HG02763 (cell line): ENCODE data around the gene YIPF2.
A peak's percentile ranks its signal among the peaks of the same experiment; 100 is the strongest.
"Not testable (repeated sequence)": the region's sequence is repeated elsewhere in the genome, so short reads cannot be mapped to it uniquely, and the experiment has no call there.

Source experiments
- ATAC-seq: cut with Tn5 transposase; IDR thresholded peaks from one replicate; pipeline ENCODE4 v1.9.1; 2021; ENCODE audit warnings: mild to moderate bottlenecking, moderate library complexity; ENCODE audit not compliant: unreplicated experiment

The YIPF2 gene

DNA sequence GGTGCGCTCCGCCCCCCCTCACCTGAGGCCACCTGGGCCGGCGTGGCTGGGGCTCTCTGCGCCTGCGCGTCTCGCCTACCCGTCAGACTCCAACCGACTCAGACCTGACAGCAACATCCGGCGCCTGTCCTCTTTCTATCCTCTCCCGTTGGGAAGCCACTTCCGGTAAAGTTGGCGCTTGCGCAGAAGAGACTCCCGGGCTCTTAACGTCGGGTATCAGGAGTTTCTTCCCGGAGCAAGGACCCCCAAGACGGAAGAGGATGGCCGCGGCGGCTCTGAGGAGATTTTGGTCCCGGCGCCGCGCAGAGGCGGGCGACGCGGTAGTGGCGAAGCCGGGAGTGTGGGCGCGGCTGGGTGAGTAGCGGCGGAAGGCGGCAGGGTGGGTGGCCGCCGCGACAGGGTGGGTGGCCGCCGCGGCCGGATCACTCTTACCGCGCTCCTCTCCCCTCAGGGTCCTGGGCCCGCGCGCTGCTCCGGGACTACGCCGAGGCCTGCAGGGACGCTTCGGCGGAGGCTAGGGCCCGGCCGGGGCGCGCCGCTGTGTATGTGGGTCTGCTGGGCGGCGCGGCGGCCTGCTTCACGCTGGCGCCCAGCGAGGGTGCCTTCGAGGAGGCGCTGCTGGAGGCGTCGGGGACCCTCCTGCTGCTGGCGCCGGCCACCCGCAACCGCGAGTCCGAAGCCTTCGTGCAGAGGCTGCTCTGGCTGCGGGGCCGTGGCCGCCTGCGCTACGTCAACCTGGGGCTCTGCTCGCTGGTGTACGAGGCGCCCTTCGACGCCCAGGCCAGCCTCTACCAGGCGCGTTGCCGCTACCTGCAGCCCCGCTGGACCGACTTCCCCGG, at the start of gene YIPF2, which contains the start of gene TIMM29:
TSS of gene YIPF2 (minus strand) at position 77 of the 839 bp plus-strand sequence. CDS start 229 bp downstream, outside the sequence.
TSS of gene TIMM29 (plus strand) at position 249 of the 839 bp plus-strand sequence. CDS start at position 261, 12 bp downstream.
- peak; percentile 80 for ATAC-seq

DNA sequence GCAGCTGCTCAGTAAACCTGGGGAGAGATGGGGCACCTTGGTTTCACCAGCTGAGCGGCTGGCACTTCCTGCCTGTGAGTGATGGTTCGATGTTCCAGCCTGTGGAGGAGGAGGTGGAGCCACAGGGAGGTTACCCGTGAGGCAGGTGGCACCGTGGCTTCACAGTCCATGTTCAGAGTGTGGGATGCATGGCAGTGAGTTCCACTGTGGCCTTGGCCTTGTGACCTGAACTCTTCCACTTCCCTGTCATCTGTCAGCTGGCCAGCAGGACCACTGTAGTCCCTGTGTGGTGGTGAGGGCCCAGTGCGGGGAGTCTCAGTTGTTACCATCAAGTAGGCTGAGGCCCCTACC, 49.3 kb upstream of the YIPF2 start:
- ATAC-seq: no peak

DNA sequence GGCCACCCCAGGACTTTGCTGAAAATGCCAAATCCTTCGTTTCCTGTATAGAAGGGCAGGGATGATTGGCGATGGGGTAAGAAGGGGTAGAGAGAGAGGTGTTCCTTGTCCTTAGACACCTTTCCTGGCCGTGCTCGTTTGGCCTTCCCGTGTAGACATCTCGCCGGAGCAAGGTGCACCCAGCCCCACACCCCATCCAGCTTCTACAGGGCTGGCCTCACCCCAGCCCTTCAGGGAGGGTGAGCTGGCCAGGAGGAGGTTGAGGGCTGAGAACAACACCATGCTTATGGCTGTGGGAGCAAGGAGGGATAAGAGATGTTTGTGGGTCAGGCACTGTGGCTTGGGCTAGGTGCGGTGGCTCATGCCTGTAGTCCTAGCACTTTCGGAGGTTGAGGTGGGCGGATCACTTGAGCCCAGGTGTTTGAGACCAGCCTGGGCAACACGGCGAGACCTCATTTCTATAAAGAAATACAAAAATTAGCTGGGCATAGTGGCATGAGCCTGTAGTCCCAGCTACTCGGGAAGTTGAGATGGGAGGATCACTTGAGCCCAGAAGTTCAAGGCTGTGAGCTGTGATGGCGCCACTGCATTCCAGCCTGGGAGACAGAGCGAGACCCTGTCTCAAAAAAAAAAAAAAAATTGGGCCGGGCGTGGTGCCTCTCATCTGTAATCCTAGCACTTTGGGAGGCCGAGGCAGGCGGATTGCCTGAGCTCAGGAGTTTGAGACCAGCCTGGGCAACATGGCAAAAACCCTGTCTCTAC, 47.9 kb upstream of the YIPF2 start:
- ATAC-seq: no peak

DNA sequence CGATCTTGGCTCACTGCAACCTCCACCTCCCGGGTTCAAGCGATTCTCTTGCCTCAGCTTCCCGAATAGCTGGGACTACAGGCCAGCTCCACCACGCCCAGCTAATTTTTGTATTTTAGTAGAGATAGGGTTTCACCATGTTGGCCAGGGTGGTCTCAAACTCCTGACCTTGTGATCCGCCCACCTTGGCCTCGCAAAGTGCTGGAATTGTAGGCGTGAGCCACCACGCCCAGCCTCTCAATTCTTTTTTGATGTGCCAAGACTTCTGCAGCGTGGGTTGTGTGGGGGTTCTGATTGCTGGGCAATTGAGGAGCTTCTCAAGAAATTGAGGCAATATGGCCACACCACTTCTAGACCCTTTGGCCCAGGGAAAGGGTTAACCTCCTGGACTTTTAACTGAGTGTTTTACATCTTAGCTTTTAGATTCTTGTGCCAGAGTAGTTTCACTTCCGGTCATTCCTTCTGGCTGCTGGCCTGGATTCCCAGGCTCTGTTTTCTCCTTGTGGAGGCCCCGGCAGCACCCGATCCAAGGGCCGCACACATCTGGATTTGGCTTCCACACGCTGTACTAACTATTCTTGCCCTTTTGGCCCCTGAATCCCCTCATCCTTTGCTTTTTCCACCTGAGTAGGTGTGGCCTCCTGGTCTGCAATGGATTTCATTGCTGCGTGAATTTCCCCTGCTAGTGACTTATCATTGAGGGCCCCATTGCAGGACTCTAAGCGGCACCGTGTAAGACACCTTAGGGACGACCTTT, 47.1 kb upstream of the YIPF2 start:
- no peak for ATAC-seq

DNA sequence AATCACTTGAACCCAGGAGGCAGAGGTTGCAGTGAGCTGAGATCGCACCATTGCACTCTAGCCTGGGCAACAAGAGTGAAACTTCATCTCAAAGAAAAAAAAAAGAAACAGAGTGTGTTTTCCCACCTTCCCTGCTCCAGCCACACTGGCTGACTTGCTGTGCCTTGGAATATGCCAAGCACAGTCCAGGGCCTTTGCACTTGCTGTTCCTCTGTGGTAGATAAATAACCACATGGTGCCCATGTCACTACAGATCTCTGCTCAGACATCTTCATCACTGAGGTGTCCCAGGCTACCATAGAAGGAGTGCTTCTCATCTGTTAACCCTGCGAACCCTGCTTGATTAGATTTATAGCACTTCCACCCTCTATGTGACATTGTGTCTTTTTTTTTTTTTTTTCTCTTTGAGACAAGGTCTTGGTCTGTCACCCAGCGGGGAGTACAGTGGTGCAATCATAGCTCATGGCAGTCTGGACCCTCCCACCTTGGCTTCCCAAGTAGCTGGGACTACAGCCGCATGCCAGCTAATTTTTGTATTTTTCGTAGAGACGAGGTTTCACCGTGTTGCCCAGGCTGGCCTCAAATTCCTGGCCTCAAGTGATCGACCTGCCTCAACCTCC, 42.8 kb upstream of the YIPF2 start:
- ATAC-seq: no peak

DNA sequence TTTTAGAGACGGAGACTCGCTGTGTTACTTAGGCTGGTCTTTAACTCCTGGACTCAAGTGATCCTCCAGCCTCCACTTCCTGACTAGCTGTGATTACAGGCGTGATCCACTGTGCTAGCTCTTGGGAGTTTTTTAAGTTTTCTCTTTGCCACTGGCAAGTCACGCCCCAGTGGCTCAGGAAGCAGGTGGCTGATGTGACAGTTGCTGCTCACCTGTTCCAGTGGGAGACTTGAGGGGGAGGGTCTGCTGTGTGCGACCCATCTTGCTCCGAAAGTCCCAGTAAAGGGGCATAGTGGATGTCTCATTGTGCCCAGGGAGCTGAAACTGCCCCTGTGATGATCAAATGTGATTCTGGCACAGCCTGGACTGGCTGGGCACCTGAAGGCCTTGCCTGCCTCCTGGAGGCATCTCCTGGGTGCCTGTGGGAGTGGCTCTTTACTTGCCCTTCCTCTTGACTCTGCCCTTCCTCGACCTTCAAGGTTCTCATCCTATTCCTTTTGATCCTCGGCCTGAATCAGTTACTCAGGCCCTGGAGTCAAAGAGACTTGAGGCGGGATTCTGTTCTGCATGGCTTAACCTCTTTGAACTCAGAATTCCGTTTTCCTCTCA, 40.2 kb upstream of the YIPF2 start:
- ATAC-seq: no peak

DNA sequence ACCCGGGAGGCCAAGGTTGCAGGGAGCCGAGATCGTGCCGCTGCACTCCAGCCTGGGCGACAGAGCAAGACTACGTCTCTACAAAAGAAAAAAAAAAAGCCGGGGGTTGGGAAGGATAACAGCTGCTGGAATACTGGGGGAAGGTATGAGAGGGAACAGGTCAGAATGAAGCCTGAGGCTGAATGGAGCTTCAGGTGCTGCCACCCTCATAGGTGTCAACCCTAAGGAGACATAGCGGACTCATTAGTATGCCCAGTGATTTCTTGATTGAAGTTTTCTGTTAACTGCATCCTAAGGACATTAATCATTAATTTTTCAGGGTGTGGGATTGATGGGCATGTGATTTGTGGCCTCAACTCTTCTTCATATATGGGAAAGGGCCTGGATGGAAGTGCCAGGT, 38.4 kb upstream of the YIPF2 start:
- no peak for ATAC-seq

DNA sequence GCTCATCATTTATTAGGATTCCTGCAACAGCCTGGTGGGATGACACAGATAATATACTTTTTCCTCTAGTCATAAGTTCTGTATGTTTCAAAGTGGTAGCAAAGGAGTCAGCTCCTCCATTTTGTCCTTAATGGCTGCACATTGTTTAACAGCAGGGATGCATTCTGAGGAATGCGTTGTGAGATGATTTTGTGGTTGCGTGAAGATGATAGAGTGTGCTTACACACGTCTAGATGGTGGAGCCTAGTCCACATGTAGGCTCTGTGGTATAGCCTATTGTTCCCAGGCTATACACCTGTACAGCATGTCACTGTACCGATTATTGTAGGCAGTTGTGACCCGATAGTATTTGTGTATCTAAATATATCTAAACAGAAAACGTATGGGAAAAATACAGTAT, 37.0 kb upstream of the YIPF2 start:
- no peak for ATAC-seq

DNA sequence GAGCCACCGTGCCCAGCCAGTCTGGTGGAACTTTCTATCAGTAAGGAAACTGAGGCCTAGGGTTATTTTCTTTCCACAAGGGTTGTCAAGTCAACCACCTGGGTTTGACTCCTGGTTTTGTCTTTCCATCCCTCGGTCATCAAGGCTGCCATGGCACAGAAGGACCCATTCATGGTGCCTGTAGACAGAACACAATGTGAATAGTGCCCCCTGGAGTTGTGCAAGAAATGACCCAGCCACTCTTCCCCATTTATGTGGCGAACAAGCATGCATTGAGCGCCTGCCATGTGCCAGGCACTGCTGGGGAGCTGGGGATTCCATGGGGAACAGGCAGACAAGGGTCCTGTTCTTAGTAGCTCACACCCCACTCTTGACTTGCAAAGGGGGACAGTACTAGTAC, 36.5 kb upstream of the YIPF2 start:
- no peak for ATAC-seq

DNA sequence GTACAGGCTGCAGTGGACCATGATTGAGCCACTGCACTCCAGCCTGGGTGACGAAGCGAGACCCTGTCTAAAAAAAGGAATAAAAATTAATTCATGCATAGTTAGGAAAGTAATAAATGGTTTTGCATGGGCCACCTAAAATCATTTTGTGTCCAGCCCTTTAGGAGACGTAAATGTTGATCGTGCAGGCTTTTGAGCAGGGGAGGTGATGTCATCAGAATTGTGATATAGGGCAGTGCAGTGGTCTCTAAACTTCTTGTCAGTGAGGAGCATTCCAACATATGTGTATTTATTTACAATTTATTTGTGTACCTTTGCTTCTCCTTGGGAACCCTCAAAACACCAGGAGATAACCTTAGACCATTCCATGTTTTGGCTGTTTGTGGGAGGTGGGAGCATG, 35.4 kb upstream of the YIPF2 start:
- no peak for ATAC-seq

DNA sequence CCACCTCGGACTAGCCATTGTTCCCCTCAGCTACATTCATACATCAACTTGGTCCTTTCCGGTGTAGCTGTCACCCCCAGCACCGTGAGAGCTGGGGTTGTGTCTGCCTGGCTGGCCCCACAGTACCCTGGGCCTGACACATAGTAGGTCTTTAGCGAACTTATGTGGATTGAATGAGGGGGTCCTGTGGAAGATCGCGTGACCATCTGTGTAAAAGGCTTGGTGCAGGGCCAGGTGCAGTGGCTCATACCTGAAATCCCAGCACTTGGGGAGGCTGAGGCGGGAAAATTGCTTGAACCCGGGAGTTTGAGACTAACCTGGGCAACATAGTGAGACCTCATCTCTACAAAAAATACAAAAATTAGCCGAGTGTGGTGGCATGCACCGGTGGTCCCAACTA, 34.4 kb upstream of the YIPF2 start:
- no peak for ATAC-seq

DNA sequence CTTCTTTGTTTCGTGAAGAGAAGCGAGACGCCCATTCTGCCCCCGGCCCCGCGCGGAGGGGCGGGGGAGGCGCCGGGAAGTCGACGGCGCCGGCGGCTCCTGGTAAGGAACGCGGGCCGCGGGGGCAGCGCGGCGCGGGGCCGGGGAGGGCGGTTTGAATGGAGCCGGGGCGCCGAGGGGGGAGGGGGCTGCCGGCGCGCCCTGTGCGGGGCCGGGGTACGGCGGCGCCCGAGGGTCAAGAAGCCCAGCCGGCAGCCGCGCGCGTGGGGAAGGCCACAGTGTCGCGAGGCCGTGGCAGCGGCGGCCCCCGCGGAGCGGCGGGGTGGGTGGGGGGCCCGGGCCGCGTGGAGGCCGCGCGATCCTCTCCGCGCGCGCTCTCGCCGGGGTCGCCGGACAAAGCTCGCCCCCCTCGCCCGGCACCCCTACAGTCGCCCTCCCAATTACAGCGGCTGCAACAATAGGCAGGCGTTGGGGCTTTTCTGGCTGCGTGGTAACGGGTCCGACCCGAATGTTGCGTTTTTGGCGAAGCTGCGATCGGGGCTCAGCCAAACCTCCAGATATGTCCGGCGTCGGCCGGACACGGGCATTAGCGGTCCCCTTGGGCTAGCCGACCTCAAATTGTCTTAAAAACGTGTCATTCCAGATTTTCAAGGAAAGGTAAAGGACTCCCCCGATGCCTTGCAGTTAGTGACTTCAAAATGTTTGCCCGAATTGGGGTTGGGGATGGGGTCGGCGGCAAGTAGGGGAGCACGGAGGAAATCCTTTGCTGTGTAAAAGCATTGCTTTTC, 32.8 kb upstream of the YIPF2 start:
- peak; percentile 32 for ATAC-seq

DNA sequence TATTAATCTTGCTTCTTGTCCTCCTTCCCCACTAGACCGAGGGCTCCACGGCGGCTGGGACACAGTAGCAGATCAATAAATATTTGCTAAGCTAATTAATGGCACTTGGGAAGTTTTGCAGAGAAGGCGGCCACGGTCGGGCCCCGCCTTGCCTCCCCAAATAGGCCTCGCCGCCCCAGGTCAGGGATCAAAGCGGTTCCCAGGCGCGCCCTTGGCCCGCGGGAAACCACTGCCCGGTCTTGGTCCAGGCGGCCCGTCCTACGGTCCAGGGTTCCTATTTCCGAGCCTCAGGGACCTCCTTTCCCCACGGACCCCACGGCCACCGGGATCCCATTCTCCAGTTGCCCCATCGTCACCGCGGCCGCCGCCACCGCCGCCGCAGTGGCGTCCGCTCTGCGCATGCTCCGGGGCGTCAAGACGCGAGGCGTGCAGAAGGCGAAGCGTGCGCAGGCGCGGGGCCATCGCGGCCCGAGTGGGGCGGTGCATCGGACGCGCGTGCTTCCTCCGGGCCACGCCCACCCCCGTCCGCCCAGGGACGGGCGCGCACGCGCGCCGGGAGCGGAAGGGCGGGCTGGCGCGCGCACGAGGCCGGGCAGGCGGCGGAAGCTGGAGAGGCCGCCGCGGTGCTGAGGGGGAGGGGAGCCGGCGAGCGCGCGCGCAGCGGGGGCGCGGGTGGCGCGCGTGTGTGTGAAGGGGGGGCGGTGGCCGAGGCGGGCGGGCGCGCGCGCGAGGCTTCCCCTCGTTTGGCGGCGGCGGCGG, 32.1 kb upstream of the YIPF2 start, which contains the start of gene SMARCA4:
TSS of gene SMARCA4 (plus strand) at position 717 of the 759 bp plus-strand sequence. CDS start 23,122 bp downstream, outside the sequence.
- peak; percentile 78 for ATAC-seq

DNA sequence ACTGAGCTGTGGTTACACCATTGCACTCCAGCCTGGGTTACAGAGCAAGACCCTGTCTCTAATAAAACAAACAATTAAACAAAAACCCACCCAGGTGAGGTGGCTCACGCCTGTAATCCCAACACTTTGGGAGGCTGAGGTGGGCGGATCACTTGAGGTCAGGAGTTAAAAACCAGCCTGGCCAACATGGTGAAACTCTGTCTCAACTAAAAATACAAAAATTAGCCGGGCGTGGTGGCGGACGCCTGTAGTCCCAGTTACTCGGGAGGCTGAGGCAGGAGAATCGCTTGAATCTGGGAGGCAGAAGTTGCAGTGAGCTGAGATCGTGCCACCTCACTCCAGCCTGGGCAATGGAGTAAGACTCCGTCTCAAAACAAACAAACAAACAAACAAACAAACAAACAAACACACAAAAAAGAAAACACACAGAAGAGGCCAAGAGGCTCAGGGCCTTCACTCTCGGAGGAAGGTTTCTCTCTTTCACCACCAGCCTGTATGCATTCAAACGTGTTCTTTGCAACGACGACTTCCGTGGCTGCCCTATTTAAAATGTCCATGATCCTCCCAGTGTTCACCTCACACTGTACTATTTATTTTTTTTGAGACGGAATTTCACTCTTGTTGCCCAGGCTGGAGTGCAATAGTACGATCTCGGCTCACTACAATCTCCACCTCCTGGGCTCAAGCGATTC, 31.0 kb upstream of the YIPF2 start:
- not testable (repeated sequence) for ATAC-seq

DNA sequence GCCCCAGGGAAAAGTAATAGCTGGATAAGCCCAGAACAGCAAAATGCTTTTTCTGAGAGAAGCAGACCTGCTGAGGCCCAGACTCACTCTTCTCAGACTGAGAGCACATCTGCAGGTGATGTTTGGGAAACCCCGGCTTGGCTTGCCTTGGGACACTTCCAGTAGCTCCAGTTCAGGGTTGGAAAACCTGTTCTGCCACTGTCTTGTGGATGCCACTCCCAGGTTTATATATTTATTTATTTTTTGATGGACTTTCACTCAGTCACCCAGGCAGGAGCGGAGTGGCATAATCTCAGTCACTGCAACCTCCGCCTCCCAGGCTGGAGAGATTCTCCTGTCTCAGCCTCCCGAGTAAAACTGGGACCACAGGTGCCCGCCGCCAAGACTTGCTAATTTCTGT, 24.4 kb upstream of the YIPF2 start:
- ATAC-seq: no peak

DNA sequence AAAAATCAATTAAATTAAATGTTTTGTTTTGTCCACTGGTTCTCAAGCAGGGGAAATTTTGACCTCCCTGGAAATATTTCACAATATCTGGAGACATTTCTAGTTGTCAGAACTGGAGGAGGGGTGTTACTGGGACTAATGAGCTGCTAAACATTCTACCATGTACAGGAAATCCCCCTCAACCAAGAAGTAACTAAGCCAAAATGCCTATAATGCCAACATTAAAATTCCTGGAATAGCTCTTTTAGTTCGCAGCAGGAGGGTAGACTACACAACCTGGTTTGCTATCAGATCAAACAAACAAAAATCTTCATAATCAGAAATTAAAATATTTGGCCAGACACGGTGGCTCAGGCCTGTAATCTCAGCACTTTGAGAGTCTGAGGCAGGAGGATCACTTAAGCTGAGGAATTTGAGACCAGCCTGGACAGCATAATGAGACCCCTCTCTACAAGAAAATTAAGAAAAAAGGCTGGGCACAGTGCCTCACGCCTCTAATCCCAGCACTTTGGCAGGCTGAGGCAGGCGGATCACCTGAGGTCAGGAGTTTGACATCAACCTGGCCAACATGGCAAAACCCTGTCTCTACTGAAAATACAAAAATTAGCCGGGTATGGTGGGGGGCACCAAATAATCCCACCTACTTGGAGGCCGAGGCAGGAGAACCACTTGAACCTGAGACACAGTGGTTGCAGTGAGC, 18.7 kb upstream of the YIPF2 start:
- ATAC-seq: no peak

DNA sequence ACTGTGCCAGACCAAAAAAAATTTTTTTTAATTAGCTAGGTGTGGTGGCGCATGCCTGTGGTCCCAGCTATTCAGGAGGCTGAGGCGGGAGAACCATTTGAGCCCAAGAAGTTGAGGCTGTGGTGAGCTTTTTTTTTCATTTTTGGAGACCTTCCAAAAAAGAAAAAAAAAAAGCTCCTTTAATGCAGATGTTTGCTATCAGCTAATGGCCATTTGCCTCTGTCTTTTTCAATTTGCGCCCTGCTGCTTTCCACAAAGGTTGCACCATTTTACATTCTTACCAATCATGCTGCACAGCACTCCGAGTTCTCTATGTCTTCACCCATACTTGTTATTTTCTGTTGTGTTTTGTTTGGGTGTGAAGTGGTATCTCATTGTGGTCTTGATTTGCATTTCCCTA, 16.8 kb upstream of the YIPF2 start:
- ATAC-seq: no peak

DNA sequence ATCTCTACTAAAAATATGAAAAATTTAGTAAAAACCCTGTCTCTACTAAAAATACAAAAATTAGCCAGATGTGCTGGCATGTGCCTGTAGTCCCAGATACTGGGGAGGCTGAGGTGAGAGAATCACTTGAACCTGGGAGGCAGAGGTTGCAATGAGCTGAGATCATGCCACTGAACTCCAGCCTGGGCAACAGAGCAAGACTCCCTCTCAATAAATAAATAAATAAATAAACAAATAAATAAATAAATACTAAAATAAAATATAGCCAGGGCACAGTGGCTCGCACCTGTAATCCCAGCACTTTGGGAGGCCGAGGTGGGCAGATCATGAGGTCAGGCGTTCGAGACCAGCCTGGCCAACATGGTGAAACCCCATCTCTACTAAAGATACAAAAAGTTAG, 15.0 kb upstream of the YIPF2 start:
- ATAC-seq: not testable (repeated sequence)
